ENCODE data around the gene HSCB.
"Not testable (repeated sequence)": the region's sequence is repeated elsewhere in the genome, so short reads cannot be mapped to it uniquely, and the experiment has no call there.

The HSCB gene, protein sequence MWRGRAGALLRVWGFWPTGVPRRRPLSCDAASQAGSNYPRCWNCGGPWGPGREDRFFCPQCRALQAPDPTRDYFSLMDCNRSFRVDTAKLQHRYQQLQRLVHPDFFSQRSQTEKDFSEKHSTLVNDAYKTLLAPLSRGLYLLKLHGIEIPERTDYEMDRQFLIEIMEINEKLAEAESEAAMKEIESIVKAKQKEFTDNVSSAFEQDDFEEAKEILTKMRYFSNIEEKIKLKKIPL

DNA sequence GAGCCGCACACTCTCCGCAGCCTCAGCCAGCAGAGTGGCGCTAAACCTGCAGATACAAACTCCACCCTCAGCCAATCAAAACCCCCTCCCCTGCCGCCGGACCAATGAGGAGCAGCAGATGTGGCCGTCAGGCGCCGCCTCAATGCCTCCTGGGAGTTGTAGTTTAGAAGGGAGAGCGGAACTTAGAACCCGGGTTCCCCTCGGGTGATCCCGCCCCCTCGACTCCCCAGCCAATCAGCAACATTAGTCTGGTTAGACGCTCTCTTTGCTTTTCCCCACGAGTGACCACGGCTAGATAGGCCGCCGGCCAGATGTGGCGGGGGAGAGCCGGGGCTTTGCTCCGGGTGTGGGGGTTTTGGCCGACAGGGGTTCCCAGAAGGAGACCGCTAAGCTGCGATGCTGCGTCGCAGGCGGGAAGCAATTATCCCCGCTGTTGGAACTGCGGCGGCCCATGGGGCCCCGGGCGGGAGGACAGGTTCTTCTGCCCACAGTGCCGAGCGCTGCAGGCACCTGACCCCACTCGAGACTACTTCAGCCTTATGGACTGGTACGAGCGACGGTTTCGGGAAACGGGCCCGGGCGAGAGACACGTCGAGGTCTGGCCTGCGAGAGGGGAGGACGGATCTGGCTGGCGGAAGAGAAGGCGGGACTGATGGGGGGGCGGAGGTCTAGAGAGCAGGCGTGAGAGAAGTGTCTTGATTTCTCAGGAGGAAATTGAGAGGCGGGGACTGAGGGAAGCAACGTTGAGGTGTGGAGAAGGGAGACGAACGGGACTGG, at the start of gene HSCB, which contains the start of gene CHEK2:
Gene HSCB (plus strand): TSS at position 255 of the 777 bp plus-strand sequence. CDS start 57 bp downstream, at position 312.
Gene CHEK2 (minus strand): TSS at position 36 of the 777 bp plus-strand sequence. CDS start 7,099 bp downstream, outside the sequence.
- H3K27ac ChIP-seq: peak within 1 kb of the TSS; percentile 91
- TF ChIP-seq, protein P1, sequence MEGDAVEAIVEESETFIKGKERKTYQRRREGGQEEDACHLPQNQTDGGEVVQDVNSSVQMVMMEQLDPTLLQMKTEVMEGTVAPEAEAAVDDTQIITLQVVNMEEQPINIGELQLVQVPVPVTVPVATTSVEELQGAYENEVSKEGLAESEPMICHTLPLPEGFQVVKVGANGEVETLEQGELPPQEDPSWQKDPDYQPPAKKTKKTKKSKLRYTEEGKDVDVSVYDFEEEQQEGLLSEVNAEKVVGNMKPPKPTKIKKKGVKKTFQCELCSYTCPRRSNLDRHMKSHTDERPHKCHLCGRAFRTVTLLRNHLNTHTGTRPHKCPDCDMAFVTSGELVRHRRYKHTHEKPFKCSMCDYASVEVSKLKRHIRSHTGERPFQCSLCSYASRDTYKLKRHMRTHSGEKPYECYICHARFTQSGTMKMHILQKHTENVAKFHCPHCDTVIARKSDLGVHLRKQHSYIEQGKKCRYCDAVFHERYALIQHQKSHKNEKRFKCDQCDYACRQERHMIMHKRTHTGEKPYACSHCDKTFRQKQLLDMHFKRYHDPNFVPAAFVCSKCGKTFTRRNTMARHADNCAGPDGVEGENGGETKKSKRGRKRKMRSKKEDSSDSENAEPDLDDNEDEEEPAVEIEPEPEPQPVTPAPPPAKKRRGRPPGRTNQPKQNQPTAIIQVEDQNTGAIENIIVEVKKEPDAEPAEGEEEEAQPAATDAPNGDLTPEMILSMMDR (conservative IDR thresholded peaks at IDR 0.05): no peak; the same call in 1 of the 2 replicates

DNA sequence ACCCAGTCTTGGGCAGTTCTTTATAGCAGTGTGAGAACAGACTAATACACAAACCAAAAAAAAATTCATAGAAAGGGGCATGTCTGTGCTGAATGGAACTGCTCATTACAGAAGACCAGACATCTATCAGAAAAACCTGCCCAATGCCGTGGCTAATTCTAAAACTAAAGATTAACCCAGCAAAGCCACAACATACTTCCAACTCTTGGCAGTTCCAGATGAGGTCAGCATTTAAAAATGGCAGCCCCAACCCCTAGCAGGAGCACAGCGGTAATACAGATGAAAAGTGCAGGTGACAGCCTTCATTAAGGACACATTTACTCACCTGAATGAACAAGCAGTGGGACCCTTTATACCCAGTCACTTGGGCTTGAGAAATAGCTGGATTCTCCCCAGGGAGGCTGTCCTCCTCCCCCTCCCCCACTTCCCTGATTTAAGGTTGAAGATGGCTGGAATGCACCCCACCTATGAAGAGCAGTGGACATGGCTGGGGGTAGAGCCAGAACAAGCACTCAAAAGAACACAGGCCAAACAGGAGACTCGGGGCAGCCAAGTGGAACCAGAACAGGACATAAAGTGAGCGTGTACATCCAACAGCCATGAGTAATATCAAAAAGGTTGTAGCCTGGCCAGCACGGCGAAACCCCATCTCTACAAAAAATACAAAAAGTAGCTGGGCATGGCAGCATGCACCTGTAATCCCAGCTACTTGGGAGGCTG, 48.6 kb upstream of the HSCB start:
- not testable (repeated sequence) for H3K27ac ChIP-seq

DNA sequence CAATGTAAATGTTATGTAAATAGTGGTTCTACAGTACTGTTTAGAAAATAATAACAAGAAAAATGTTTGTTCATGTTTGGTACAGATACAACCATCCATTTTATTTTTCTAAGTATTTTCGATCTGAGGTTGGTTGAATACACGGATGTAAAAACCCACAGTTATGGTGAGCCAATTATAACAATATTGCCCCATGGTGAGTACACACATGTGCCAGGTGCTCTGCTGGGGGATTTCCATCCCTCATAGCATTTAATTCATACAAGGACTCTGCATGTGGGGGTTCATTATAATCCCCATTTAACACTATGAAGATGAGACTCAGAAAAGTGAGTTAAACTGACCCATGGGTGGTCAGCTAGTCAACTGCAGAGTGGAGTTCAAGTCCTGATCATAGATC, 38.9 kb upstream of the HSCB start:
- no peak overlapping the region for H3K27ac ChIP-seq
- TF ChIP-seq, protein P1 (conservative IDR thresholded peaks at IDR 0.05): no peak

DNA sequence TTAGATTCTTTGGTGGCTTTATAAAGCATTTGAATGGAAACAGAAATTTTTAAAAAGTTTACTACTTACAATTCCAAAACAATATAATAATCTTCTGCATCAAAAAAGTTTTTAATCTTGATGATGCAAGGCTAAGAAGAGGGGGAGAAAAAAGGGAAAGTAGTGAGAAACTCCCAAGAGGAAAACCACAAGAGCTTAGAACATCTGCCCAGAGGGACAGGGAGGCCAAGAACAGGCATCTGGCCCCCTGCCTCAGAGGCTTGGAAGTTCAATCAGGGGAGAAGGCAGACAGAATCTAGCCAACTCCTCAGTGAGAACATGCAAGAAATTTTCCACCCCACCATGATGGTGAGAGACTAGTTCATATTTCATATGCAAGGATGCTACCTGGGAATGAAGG, 38.4 kb upstream of the HSCB start:
- H3K27ac ChIP-seq: no peak overlapping the region

DNA sequence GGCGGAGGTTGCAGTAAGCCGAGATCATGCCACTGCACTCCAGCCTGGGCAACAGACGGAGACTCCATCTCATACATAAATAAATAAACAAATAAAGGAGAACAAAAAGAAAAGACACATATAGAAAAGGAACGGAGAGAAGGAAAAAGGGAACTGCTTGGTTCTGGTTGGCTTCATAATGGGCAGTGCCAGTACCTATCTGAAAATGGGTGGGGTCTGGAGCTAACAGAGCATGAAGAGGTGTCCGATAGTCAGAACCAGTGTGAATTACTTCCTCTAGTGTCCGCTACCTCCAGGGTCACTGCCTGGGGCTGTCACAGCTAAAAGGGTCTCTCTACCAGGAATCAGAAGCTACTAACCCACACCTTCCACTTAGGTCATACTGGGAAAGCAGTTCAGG, 35.0 kb upstream of the HSCB start:
- TF ChIP-seq, protein P1 (conservative IDR thresholded peaks at IDR 0.05): no peak
- no peak overlapping the region for H3K27ac ChIP-seq

More for the DNA sequence above, 38.4 kb upstream of the HSCB start:
- TF ChIP-seq, protein P1 (conservative IDR thresholded peaks at IDR 0.05): no peak

DNA sequence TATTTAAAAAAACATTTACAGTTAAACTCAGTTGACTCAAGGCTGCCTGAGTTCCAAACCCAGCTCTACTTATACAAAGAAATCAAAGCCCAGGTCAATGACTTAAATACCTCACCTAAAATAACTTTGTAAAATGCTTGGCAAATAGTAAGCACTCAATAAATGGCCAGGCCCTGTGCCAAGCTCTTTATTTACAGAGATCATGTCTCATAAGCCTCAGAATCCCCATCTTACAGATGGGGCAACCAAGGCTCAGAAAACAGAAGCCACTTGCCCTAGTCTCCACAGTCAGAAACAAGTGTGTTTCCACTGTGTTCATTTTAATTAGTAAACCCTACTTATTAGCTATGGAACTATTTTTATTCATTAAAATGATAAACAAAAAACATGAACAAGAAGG, 31.7 kb upstream of the HSCB start:
- H3K27ac ChIP-seq: no peak overlapping the region
- TF ChIP-seq, protein P1 (conservative IDR thresholded peaks at IDR 0.05): no peak

DNA sequence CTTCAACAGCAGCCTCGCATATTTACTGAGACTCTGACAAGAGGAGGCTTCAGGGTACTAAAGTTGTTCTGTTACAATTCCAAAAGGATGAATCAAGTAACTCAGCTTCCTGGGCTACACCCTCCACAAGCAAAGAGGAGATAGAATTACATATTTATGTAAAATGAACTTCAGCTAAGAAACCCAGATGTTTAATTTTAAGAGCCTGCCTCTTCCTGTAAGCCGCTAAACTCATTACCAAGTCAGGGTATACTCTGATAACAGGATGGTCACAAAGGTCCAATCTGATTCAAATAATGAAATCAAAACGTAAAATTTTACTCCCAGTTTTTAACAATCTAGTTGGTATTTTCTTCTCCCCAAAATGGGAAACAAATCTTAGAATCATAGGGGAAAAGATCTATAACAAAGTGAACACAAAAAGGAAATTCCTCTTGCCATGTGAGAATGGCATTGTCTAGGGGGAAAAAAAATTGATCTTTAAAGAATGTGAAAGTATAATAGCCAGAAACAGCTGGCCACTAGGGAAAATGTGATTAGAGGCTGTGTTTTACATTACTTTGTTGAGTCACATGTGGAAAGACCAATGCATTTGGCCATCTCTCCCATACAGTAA, 31.2 kb upstream of the HSCB start:
- no peak overlapping the region for H3K27ac ChIP-seq
- TF ChIP-seq, protein P1 (conservative IDR thresholded peaks at IDR 0.05): no peak

All from VCaP (cell line).